PFSK-1 (cell line): ENCODE measurements around the gene INPP4A.

ENCODE experiments used
- FOXP2 ChIP-seq: optimal IDR thresholded peaks from 2 replicates; pipeline ENCODE3; 2011; ENCODE audit warnings: borderline replicate concordance, control low read depth, inconsistent platforms; ENCODE audit not compliant: insufficient read depth; ENCODE audit errors: extremely low read length, extremely low read depth
- POLR2AphosphoS5 ChIP-seq: IDR thresholded peaks from 2 replicates; pipeline ENCODE4 v1.6.1; 2012; ENCODE audit warnings: low read depth, mild to moderate bottlenecking, control low read depth, low read length, moderate library complexity
- SIN3A ChIP-seq: IDR thresholded peaks from 2 replicates; pipeline ENCODE4 v1.6.1; 2012; ENCODE audit warnings: mild to moderate bottlenecking, low read length, moderate library complexity, borderline replicate concordance; ENCODE audit not compliant: insufficient read depth
- TAF1 ChIP-seq: IDR thresholded peaks from 2 replicates; pipeline ENCODE4 v1.6.1; 2012; ENCODE audit warnings: low read length, control low read depth, borderline replicate concordance; ENCODE audit not compliant: insufficient read depth
- TF ChIP-seq, protein P1 (sequence below), 2 experiments: IDR thresholded peaks; 2 replicates each; pipeline versions ENCODE4 v1.6.1 to v1.8.0; 2011 to 2012; ENCODE audit warnings: low read depth in 2 of 2, low read length in 2 of 2, control low read depth in 1 of 2, inconsistent platforms in 1 of 2, mild to moderate bottlenecking in 1 of 2, moderate library complexity in 1 of 2; ENCODE audit not compliant: insufficient read depth in 1 of 2

INPP4A gene

DNA sequence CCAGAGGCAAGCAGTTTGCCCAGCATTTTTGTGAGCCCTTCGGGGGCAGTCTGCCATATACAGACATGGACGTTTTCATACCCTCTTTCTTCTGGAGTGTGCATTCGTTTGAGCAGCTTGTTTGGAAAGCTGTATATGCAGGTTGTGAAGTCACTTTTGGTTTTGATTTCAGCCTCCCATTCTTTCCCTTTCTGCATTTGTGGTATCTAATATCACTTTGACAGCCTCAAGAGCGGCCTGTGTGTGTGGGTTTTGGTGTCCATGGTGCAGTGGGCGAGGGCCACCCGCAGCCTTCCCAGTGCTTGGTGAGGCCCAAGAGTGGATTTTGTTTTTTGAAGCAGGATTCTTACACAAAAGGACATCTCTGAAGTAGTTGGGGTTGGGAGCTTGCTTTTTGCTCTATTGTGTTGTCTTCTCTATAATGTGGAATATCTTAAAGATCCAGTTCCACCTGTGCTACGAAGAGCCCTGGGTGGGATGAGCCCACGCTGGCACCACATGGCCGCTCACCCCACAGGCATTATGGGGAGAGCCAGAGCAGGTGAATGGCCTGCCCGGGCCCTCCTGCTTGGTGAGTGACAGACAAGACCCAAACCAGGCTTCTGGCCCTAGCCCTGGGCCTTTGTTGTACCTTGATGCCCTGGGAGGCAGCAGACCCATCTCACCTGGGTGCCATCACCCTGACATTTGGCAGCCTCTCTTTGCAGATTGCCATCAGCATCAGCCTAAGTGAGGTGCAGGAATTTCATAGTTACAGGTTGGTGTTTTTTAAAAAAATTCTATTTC lies 29.5 kb downstream of the INPP4A start:
- no peak for TF ChIP-seq POLR2AphosphoS5
- no peak for TF ChIP-seq SIN3A
- no peak for TF ChIP-seq TAF1
- TF ChIP-seq, protein P1, sequence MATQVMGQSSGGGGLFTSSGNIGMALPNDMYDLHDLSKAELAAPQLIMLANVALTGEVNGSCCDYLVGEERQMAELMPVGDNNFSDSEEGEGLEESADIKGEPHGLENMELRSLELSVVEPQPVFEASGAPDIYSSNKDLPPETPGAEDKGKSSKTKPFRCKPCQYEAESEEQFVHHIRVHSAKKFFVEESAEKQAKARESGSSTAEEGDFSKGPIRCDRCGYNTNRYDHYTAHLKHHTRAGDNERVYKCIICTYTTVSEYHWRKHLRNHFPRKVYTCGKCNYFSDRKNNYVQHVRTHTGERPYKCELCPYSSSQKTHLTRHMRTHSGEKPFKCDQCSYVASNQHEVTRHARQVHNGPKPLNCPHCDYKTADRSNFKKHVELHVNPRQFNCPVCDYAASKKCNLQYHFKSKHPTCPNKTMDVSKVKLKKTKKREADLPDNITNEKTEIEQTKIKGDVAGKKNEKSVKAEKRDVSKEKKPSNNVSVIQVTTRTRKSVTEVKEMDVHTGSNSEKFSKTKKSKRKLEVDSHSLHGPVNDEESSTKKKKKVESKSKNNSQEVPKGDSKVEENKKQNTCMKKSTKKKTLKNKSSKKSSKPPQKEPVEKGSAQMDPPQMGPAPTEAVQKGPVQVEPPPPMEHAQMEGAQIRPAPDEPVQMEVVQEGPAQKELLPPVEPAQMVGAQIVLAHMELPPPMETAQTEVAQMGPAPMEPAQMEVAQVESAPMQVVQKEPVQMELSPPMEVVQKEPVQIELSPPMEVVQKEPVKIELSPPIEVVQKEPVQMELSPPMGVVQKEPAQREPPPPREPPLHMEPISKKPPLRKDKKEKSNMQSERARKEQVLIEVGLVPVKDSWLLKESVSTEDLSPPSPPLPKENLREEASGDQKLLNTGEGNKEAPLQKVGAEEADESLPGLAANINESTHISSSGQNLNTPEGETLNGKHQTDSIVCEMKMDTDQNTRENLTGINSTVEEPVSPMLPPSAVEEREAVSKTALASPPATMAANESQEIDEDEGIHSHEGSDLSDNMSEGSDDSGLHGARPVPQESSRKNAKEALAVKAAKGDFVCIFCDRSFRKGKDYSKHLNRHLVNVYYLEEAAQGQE (IDR thresholded peaks at IDR 0.05; ENCODE audit: insufficient read depth in 1 of 2, low read depth in 2 of 2, low read length in 2 of 2): no peak
- no peak for TF ChIP-seq FOXP2

DNA sequence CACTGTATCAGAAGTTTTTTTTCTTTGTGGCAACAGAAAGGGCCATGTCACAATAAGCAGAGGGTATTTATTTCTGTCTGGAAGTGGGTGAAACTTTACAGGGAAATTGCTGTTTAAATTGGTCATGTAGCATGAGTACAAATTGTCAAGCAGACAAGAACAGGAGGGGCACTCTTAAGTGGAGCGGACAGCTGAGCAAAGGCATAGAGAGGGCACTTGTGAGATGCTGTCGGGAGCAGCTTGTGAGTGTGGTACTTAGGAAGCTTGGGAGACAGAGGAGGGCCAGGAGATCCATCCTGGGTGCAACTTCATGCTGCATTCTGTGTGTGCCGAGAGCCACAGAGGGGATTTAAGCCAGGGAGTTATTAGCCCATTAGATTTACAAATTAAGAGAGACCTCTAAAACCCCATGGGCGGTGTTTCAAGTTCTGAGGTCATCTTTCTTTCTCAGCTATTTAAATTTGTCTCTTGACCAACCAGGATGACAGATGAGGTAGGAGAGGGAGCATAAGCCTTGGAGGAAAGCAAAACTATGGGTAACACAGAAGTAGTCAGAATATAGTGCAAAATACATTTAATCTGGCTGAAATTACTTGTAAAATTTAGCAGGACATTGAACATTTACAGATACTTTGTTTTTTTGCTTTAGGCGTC lies 30.4 kb downstream of the INPP4A start:
- TF ChIP-seq, protein P1 (IDR thresholded peaks at IDR 0.05; ENCODE audit: insufficient read depth in 1 of 2, low read depth in 2 of 2, low read length in 2 of 2): no peak
- no peak for TF ChIP-seq SIN3A
- TF ChIP-seq POLR2AphosphoS5: no peak
- no peak for TF ChIP-seq TAF1
- TF ChIP-seq FOXP2: no peak

DNA sequence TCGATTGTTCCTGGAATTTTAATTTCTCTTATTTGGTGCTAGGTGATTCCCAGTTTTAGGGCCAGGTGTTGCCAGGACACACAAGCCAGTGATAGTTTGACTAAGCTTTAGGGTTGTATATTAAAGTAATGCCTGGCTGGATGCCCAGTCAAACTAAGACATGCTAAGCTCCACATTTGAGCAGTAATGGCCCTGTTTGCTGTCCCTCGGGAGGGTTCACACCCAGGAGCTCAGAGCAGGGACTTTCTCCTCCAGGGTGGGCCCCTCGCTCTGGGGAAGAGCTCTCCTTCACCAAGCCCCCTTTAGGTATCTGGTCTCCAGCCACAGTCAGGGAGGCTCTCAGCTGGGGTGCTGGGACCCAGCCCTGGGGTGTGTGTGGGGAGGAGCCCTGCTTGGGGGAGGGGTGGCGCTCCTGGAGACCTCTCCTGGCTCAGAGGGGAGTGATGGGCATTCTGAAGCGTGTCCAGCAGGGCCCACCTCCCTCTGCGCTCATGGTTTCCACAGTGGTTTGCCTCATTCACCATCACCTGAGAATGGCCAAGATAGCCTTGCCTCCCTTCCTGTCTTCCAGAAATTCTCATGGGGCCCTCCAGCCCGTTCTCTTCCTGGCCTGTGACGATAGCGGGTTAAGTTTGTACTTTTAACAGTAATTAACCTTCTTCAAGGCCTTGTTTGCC lies 31.7 kb downstream of the INPP4A start:
- no peak for TF ChIP-seq POLR2AphosphoS5

DNA sequence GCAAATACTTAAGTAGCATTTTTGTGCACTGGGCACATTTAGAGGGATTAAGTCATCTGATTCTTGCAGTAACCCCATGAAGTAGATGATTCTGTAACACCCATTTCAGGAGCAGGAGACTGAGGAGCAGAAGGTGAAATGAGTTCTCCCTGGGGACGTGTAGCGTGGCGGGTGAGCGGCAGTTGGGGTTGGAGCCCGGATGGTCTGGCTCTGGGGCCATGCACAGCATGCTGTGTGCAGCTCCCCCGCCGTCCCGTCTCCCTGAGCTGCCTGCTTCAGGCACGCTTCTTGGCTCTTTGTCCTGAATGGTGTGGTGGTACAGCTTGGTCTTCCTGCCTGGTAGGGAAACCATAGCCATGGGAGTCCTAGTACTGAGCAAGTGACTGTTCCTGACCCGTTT lies 32.4 kb downstream of the INPP4A start:
- no peak for TF ChIP-seq POLR2AphosphoS5
- TF ChIP-seq TAF1: no peak
- no peak for TF ChIP-seq SIN3A
- TF ChIP-seq, protein P1 (IDR thresholded peaks at IDR 0.05; ENCODE audit: insufficient read depth in 1 of 2, low read depth in 2 of 2, low read length in 2 of 2): no peak
- TF ChIP-seq FOXP2: no peak

DNA sequence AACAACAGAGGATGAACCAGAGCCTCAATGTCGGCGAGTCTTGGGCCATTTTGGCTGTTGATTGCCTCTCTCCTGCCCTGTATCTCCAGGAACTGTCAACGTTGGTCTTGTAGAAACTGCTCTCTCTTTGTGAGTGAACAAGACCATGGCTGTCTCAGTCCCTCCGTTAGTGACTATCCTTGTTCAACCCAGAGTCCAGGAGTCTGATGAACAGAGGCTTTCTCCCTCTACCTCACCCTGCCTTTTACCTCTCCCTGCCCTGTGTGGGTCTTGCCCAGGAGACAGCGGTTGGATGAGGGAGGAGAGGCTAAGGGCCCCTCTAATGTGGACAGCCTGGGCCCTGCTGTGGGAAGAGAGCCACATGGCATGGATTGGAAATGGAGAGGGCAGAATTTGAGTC lies 32.8 kb downstream of the INPP4A start:
- TF ChIP-seq SIN3A (no peak), POLR2AphosphoS5 (no peak), TAF1 (no peak), FOXP2 (no peak)
- TF ChIP-seq, protein P1 (IDR thresholded peaks at IDR 0.05; ENCODE audit: insufficient read depth in 1 of 2, low read depth in 2 of 2, low read length in 2 of 2): no peak
